NCI-H1105 treated with DMSO at 0.1 percent for 48 hours (cell line): ENCODE results near the gene QSOX2.

ENCODE experiments used
- DNase-seq: peaks from one replicate; lab custom pipeline; 2025; lab: John Stamatoyannopoulos, UW

Gene QSOX2

GRCh38 chr9:136264441-136265405 lies 19.1 kb upstream of the QSOX2 start:
- no peak for DNase-seq

GRCh38 chr9:136264031-136264430 lies 18.4 kb upstream of the QSOX2 start:
- no peak for DNase-seq

- no peak for DNase-seq
These were observed 17.1 kb upstream of the QSOX2 start for GRCh38 chr9:136262671-136263178.

- no peak for DNase-seq
These were observed 16.2 kb upstream of the QSOX2 start for GRCh38 chr9:136261686-136262430.

GRCh38 chr9:136260936-136261472 lies 15.4 kb upstream of the QSOX2 start:
- no peak for DNase-seq

- no peak for DNase-seq
These were observed 14.9 kb upstream of the QSOX2 start for GRCh38 chr9:136260521-136260920.

- DNase-seq = no peak
These were observed 14.2 kb upstream of the QSOX2 start for GRCh38 chr9:136259836-136260235.

GRCh38 chr9:136259517-136259813 lies 13.9 kb upstream of the QSOX2 start:
- DNase-seq = no peak

- no peak for DNase-seq
These were observed 13.3 kb upstream of the QSOX2 start for GRCh38 chr9:136258786-136259516.

- no peak for DNase-seq
These were observed 12.7 kb upstream of the QSOX2 start for GRCh38 chr9:136258299-136258625.

- DNase-seq = no peak
These were observed 12.0 kb upstream of the QSOX2 start for GRCh38 chr9:136257381-136258298.

GRCh38 chr9:136255896-136256890 lies 10.6 kb upstream of the QSOX2 start:
- DNase-seq = no peak

GRCh38 chr9:136255166-136255538 lies 9.5 kb upstream of the QSOX2 start:
- DNase-seq = no peak

GRCh38 chr9:136254381-136255165 lies 9.0 kb upstream of the QSOX2 start:
- no peak for DNase-seq

GRCh38 chr9:136253246-136254130 lies 7.9 kb upstream of the QSOX2 start:
- DNase-seq = no peak

- no peak for DNase-seq
These were observed 7.2 kb upstream of the QSOX2 start for GRCh38 chr9:136252846-136253245.

- no peak for DNase-seq
These were observed 6.7 kb upstream of the QSOX2 start for GRCh38 chr9:136252281-136252680.
